CD14-positive monocyte (primary cell): Measurements from ENCODE around the gene LRCH1. TPM values are rescaled to one million over a fixed set of nuclear protein-coding genes. Genes with fewer than 3 reads are reported as not detected.

Experiments used
- DNase-seq, 3 donors: peaks; one replicate each; pipeline ENCODE4 v3.0.0-alpha.2; 2011 to 2022
- H2AFZ ChIP-seq: 2 replicates; pipeline ENCODE4 v1.6.0; 2012; ENCODE audit warnings: mild to moderate bottlenecking, low read depth, low read length, inconsistent platforms; ENCODE audit not compliant: insufficient read depth, poor library complexity, severe bottlenecking
- H3K27ac ChIP-seq, 2 donors: 1 replicate in 1 of 2; 2 replicates in 1 of 2; pipeline ENCODE4 v1.5.1; 2012 to 2013; ENCODE audit warnings: low read length in 2 of 2, control low read depth in 1 of 2, inconsistent platforms in 1 of 2, low read depth in 1 of 2, mild to moderate bottlenecking in 1 of 2
- H3K27me3 ChIP-seq, 2 donors: one replicate each; pipeline versions ENCODE4 v1.6.0 to v1.6.1; 2011 to 2013; ENCODE audit warnings: low read length in 2 of 2; ENCODE audit not compliant: control insufficient read depth in 2 of 2, insufficient read depth in 2 of 2
- H3K36me3 ChIP-seq, 2 donors: replicated peaks in 1 of 2; 1 replicate in 1 of 2; 2 replicates in 1 of 2; pipeline versions ENCODE4 v1.5.1 to v1.6.1; 2012 to 2013; ENCODE audit warnings: low read length in 2 of 2, control low read depth in 1 of 2, inconsistent platforms in 1 of 2, mild to moderate bottlenecking in 1 of 2; ENCODE audit not compliant: insufficient read depth in 2 of 2, control insufficient read depth in 1 of 2
- H3K4me1 ChIP-seq, 2 donors: 1 replicate in 1 of 2; 2 replicates in 1 of 2; pipeline versions ENCODE4 v1.5.1 to v1.6.1; 2012 to 2013; ENCODE audit warnings: low read length in 2 of 2, control low read depth in 1 of 2, inconsistent platforms in 1 of 2, mild to moderate bottlenecking in 1 of 2, moderate library complexity in 1 of 2; ENCODE audit not compliant: insufficient read depth in 2 of 2, control insufficient read depth in 1 of 2
- H3K4me2 ChIP-seq: replicated peaks from 2 replicates; pipeline ENCODE3; 2012; ENCODE audit warnings: low read length, moderate library complexity, mild to moderate bottlenecking; ENCODE audit not compliant: poor library complexity, severe bottlenecking; ENCODE audit errors: extremely low read depth
- H3K4me3 ChIP-seq, 3 experiments: fragments of 200-600 bp in 1 of 3; sonication (generic) in 1 of 3; replicated peaks in 1 of 3; 1 replicate in 2 of 3; 2 replicates in 1 of 3; pipeline ENCODE4 v1.5.1; 2011 to 2013; ENCODE audit warnings: low read length in 3 of 3, mild to moderate bottlenecking in 3 of 3, control low read depth in 2 of 3, low read depth in 2 of 3, inconsistent platforms in 1 of 3, moderate library complexity in 1 of 3
- H3K79me2 ChIP-seq: 2 replicates; pipeline ENCODE4 v1.6.0; 2012; ENCODE audit warnings: mild to moderate bottlenecking, control low read depth, inconsistent platforms, low read length, moderate library complexity; ENCODE audit not compliant: insufficient read depth
- H3K9ac ChIP-seq: 2 replicates; pipeline ENCODE4 v1.6.0; 2017; ENCODE audit warnings: low read length, mild to moderate bottlenecking; ENCODE audit not compliant: insufficient read depth, poor library complexity, severe bottlenecking
- H3K9me3 ChIP-seq, 2 donors: replicated peaks in 1 of 2; 1 replicate in 1 of 2; 2 replicates in 1 of 2; pipeline versions ENCODE4 v1.5.1 to v1.6.1; 2012 to 2013; ENCODE audit warnings: low read length in 2 of 2, control low read depth in 1 of 2; ENCODE audit not compliant: control insufficient read depth in 1 of 2, insufficient read depth in 1 of 2
- H4K20me1 ChIP-seq: 2 replicates; pipeline ENCODE4 v1.6.0; 2012; ENCODE audit warnings: mild to moderate bottlenecking, low read length, control low read depth, moderate library complexity; ENCODE audit not compliant: insufficient read depth
- H3K27ac Mint-ChIP-seq, 7 donors: one replicate each; pipeline ENCODE4 v1.8.0; 2020; ENCODE audit warnings: mild to moderate bottlenecking in 7 of 7, mixed read lengths in 7 of 7, moderate library complexity in 6 of 7, inconsistent platforms in 2 of 7
- H3K27me3 Mint-ChIP-seq, 3 donors: one replicate each; pipeline ENCODE4 v1.8.0; 2021 to 2022; ENCODE audit warnings: low read depth in 3 of 3, mild to moderate bottlenecking in 3 of 3, mixed read lengths in 3 of 3, moderate library complexity in 3 of 3, inconsistent platforms in 1 of 3
- H3K36me3 Mint-ChIP-seq, 2 donors: one replicate each; pipeline ENCODE4 v1.8.0; 2020; ENCODE audit warnings: mixed read lengths in 2 of 2, inconsistent platforms in 1 of 2, mild to moderate bottlenecking in 1 of 2
- H3K4me1 Mint-ChIP-seq: one replicate; pipeline ENCODE4 v1.8.0; 2020; ENCODE audit warnings: mild to moderate bottlenecking, mixed read lengths
- H3K4me3 Mint-ChIP-seq, 2 donors: one replicate each; pipeline ENCODE4 v1.8.0; 2020; ENCODE audit warnings: mild to moderate bottlenecking in 2 of 2, mixed read lengths in 2 of 2, moderate library complexity in 1 of 2
- H3K9me3 Mint-ChIP-seq, 7 donors: one replicate each; pipeline ENCODE4 v1.8.0; 2020 to 2022; ENCODE audit warnings: mixed read lengths in 7 of 7, mild to moderate bottlenecking in 6 of 7, moderate library complexity in 6 of 7, inconsistent platforms in 2 of 7
- WGBS: methylation state at CpG from one replicate; pipeline ENCODE4 v1.1.5; 2013; ENCODE audit warnings: missing lambda C conversion rate; ENCODE audit not compliant: insufficient coverage; 5-methylcytosine and 5-hydroxymethylcytosine counted together
- intact Hi-C, 2 donors: fragments of 100-400 bp; cut with micrococcal nuclease; formaldehyde crosslinking; loops; one replicate each; pipeline versions ENCODE4 v1.15.0 to v1.15.1; 2023
- polyA plus RNA-seq, 3 donors: library from polyadenylated mRNA; depleted of rRNA in 1 of 3; unstranded in 2 of 3; stranded (reverse) in 1 of 3; fragments of 300-500 nt in 2 of 3; fragments of >200 nt in 1 of 3; fragmentation: Illumina TruSeq in 2 of 3; gene quantifications; 1 replicate in 2 of 3; 2 replicates in 1 of 3; pipeline ENCODE4 v1.2.3, GENCODE V29; 2012 to 2021
- TF ChIP-seq, protein P1 (sequence below): fragments of 200-600 bp; IDR thresholded peaks from one replicate; pipeline ENCODE4 v1.8.0; 2022; ENCODE audit warnings: antibody characterized with exemption, mild to moderate bottlenecking

Gene LRCH1
- polyA plus RNA-seq, 3 donors: 0.88 to 7.1 (median 2.1) TPM

DNA sequence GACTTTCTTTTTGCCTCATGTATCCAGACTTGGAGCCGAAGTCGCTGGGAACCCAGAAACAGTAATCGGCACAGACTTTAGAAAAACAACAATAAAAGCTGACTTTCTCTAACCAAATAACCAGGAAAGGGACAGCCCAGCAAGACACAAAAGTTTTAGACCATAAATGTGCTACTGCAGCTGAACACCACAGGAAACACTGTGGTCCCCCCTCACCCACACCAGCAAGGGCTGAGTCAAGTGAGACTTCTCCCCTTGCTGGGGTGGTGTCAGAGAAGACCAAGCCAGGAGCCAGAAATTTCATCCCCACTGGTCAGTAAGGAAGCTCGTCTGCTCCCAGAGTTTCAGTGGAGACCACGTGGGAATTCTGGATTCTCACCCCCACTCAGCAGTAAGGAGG is 173.4 kb downstream of the LRCH1 start:
- Histone ChIP-seq H3K36me3 (peaks cover 28 to 57% of the 10 kb centered on the region in 2 donors), H4K20me1 (no peaks in the 10 kb centered on the region), H3K4me3 (no peak overlapping the region), H3K9ac (no peak overlapping the region), H3K27ac (no peak overlapping the region), H3K9me3 (no peaks in the 10 kb centered on the region), H3K79me2 (no peaks in the 10 kb centered on the region), H2AFZ (no peak overlapping the region), H3K4me1 (peaks cover 7 to 10% of the 10 kb centered on the region in 2 donors), H3K4me2 (no peak overlapping the region), H3K27me3 (no peaks in the 10 kb centered on the region)
- peaks cover 0 to 3% (median 0%) of the 10 kb centered on the region in 7 donors for H3K9me3 Mint-ChIP-seq
- intact Hi-C loops: loop anchor here in 1 of 2 donors (10.0 kb wide), 1 partner anchor 232 kb away; no protein-coding TSS in a partner anchor
- peaks cover 0 to 2% (median 1%) of the 10 kb centered on the region in 3 donors for H3K27me3 Mint-ChIP-seq
- H3K4me1 Mint-ChIP-seq: peaks cover 24% of the 10 kb centered on the region
- TF ChIP-seq, protein P1, sequence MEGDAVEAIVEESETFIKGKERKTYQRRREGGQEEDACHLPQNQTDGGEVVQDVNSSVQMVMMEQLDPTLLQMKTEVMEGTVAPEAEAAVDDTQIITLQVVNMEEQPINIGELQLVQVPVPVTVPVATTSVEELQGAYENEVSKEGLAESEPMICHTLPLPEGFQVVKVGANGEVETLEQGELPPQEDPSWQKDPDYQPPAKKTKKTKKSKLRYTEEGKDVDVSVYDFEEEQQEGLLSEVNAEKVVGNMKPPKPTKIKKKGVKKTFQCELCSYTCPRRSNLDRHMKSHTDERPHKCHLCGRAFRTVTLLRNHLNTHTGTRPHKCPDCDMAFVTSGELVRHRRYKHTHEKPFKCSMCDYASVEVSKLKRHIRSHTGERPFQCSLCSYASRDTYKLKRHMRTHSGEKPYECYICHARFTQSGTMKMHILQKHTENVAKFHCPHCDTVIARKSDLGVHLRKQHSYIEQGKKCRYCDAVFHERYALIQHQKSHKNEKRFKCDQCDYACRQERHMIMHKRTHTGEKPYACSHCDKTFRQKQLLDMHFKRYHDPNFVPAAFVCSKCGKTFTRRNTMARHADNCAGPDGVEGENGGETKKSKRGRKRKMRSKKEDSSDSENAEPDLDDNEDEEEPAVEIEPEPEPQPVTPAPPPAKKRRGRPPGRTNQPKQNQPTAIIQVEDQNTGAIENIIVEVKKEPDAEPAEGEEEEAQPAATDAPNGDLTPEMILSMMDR: no peak
- 97% methylated on average over 3 of the region's 5 CpGs for WGBS
- peaks cover 60 to 62% of the 10 kb centered on the region in 2 donors for H3K36me3 Mint-ChIP-seq
- no peak for DNase-seq
- no peak overlapping the region for H3K4me3 Mint-ChIP-seq
- H3K27ac Mint-ChIP-seq: no peak overlapping the region

DNA sequence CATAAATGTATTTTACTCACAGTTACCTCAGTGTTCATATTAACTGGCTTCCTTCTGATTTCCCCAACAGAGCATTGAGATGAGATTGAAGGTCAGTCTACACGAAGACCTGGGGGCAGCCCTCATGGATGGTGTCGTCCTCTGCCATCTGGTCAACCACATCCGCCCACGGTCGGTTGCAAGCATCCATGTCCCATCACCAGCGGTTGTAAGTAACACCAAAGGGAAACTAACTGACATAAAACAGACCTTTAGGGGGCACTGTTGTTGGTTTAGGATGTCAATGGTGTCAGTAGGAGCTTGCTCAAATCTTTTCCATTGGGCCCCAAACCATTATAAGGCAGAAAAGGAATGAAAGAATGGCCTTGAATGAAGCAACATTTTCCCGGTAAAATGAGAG is 175.8 kb downstream of the LRCH1 start:
- no peaks in the 10 kb centered on the region for H3K9me3 ChIP-seq
- no peak overlapping the region for H3K4me3 ChIP-seq
- TF ChIP-seq, protein P1: no peak
- no peak overlapping the region for H2AFZ ChIP-seq
- Mint-ChIP-seq H3K9me3 (peaks cover 0 to 3% (median 0%) of the 10 kb centered on the region in 7 donors), H3K4me1 (peaks cover 15% of the 10 kb centered on the region), H3K4me3 (no peak overlapping the region), H3K27ac (no peak overlapping the region), H3K27me3 (peaks cover 0 to 1% (median 0%) of the 10 kb centered on the region in 3 donors), H3K36me3 (peaks cover 60 to 68% of the 10 kb centered on the region in 2 donors)
- H3K4me2 ChIP-seq: no peak overlapping the region
- no peak overlapping the region for H3K27ac ChIP-seq
- H3K36me3 ChIP-seq: peaks cover 38 to 64% of the 10 kb centered on the region in 2 donors
- H3K79me2 ChIP-seq: no peaks in the 10 kb centered on the region
- no peak overlapping the region for H3K9ac ChIP-seq
- no peak for DNase-seq
- H3K27me3 ChIP-seq: no peaks in the 10 kb centered on the region
- intact Hi-C loops: loop anchor here in 1 of 2 donors (10.0 kb wide), 1 partner anchor 234 kb away; no protein-coding TSS in a partner anchor
- no CpG with 5 or more reads among the region's 7 CpGs for WGBS
- H3K4me1 ChIP-seq: peaks cover 2 to 10% of the 10 kb centered on the region in 2 donors
- no peaks in the 10 kb centered on the region for H4K20me1 ChIP-seq
